ENCODE measurements around the gene NOTCH2.

Gene NOTCH2

DNA sequence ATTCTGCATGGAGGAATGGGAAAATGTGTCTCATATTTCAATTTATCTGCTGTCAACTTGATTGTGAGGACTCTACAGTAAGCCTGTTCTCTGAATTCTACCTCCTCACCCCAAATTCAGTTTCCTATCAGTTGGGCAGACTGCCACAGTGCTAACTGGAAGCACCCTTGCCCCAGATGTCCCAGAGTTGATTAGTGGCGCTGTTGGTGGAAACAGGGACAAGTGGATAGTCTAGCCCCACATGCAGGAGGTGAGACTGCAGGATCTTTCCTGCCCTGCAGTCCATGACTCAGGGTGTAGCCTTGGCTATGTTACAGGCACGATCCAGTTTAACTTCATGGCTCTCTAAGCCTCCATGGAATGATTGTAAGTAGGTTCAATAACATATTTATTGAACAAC lies 195.3 kb downstream of the NOTCH2 start:
- no peak for DNase-seq (ENCODE audit: low spot score)

DNA sequence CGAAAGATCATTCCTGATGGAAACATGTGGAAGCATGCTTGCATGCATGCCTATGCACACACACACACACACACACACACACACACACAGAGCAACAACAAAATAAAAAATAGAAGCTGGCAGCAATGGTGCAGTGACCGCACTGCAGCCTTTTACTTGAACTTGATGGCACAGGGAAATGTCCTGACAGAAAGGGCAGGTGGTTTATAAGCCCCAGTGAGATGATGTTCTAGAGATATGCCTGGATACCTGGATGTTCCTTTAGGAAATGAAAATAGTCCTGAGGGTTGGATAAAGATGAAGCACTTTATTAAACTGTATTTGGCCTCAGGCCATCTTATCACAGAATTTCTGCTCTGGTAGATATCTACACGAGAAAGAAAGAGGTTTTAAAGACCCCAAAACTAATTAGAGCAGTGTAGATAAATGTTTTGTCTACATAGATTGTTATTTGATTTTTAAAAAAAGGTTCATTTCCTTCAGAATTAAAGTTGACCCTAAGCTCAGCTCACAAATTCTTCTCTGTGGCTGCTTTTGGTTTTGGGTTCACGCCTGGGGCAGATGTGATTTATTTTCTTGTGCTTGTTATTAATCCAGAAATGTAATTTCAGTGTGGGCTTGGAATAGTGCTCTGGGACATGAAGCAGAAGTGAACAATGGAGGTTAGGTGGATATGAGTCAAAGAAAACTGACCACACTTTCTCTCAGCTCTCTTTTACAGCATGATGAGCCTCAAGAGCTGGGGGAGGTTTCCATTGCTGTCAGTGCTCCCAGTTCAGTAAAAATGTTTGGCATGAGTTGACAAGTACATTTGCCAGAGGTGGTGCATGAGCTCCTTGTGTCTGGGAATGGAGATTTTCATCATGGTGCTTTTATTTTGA lies 196.1 kb downstream of the NOTCH2 start:
- DNase-seq (ENCODE audit: low spot score) = no peak

DNA sequence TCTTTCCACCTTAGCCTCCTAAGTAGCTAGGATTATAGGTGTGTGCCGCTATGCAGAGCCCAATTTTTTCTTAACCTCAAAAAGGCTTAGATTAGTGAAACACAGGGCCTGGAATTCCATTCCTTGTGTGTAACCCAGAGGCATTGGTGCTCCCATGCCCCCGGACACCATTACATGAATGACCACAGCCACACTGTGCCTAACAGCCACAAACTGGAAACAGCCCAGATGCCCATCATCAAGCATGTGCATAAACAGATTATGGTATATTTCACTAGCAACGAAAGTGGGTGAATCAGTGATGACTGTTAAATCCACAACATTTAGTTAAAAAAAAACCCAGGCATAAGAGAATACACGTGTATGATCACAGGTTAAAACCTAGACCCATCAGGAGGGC lies 197.6 kb downstream of the NOTCH2 start:
- DNase-seq (ENCODE audit: low spot score) = no peak

DNA sequence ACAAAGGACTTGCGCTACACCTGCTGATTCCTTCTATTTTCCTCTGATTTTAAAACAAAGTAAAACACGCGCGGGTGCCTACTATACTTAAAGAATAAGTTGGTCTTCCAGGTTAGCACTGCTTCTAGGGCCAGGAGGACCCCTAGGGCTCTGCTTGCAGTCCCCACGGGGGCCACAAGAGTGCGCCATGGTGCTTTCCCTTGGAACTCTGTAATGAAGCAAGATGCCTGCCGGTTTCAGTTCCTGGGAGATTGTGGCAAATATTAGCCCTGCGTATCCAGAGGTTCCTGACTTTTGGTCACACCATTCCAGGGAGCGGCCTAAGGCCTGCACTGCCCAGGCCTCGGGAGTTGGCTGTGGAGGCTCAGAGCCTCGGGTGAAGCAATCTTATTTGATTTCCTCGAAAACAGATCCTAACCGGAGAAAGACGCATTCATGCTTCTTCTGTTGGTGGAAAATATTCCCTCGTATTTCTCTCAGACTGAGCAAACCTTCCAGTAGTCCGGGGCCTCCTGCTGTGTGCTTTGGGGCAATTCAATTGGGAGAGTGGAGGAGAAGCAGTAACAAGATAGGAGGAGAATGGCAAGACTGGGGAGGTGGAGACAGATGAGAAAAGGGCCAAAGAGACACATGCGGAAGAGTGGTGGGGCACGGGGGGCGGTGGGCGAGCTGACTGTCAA lies 198.4 kb downstream of the NOTCH2 start:
- DNase-seq (ENCODE audit: low spot score) = peak; percentile 80

DNA sequence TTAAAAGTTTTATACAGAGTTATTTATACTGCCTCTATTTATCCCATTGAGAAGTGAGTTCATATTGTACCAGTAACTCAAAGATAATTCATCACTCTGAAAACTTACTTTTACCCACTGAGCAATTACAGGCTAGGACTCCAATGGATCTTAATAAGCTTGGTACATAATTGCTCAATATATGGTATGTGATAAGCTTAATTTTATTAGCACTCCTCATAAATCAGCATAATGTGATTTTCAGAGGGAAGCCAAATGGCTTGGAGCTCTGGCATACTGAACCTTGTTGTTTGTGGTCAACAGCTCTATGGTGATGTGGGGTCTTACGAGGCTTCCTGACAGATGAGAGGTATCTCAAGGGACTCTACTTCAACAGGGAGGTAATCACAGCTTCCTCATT lies 199.5 kb downstream of the NOTCH2 start:
- DNase-seq (ENCODE audit: low spot score) = no peak

DNA sequence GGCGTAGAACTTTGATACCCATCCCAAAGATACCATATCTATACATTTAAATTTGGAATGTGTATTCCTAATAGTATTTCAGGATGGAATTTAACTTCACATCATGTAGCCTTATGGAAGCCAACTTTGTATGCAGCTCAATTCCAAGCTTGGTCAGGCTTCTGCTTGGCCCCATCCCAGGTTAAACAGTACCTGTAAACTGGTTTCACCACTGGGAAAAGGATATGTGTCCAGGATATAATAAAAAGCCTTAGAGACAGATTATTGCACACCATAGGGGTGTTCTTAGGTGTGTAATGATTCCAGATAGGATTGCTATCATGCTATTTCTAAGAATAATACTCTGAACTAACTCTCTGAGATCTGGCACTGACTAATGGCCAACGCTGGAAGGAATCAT lies 201.3 kb downstream of the NOTCH2 start:
- no peak for DNase-seq (ENCODE audit: low spot score)

DNA sequence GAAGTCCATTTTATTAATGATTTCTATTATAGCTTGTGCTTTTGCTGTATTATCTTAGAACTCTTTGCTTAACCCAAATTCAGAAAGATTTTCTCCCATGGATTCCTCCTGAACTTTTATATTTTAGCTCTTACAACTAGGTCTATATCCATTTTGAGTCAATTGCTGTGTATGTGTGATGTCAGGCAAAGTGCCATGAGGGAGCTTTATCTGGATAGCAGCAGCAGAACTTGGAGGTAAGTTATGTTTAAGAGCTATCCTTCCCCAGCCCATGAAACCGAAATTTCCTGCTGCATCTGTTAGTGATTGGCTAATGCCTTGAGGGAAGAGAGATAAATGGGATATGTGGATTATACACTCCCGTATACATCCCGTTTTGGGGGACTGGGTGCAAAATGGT lies 203.0 kb downstream of the NOTCH2 start:
- no peak for DNase-seq (ENCODE audit: low spot score)

DNA sequence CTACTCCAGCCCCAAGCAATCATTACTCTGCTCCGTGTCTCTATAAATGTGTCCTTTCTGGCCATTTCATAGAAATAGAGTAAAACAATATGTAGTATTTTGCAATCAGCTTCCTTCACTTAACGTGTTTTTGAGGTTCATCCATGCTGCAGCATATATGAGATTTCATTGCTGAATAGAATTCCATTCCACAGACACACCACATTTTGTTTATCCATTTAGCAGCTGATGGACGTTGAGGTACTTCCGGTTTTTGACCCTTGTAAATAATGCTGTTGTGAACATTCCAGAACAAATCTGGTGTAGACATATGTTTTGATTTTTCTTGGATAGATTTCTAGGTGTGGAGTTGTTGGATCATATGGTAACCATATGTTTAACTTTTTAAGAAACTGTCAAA lies 203.8 kb downstream of the NOTCH2 start:
- no peak for DNase-seq (ENCODE audit: low spot score)

DNA sequence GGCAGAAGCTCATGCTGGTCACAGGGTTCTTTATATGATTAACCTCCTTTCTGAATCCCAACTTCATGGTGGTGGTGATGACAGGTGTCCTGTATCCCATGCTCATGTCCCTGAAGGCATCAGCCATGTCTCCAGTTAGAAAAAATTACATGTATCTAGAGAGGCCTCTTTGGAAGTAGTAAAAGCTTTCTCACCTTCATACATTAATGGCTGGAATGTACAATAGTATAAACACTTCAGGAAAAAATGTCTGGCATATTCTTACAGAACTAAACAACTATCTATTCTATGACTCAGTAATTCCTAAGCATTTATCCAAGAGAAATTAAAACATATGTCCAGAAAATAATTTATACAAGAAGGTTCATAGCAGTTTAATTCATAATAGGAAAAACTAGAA lies 207.2 kb downstream of the NOTCH2 start:
- no peak for DNase-seq (ENCODE audit: low spot score)

Measured in Ammon's horn (tissue), 1 donor.